GM19468 (cell line): ENCODE measurements around the gene TNP2.

ENCODE experiments used
- ATAC-seq: cut with Tn5 transposase; IDR thresholded peaks from one replicate; pipeline ENCODE4 v1.9.1; 2021; ENCODE audit warnings: mild to moderate bottlenecking, moderate library complexity, moderate number of reproducible peaks; ENCODE audit not compliant: unreplicated experiment; ENCODE audit errors: extremely low read depth

TNP2 gene

DNA sequence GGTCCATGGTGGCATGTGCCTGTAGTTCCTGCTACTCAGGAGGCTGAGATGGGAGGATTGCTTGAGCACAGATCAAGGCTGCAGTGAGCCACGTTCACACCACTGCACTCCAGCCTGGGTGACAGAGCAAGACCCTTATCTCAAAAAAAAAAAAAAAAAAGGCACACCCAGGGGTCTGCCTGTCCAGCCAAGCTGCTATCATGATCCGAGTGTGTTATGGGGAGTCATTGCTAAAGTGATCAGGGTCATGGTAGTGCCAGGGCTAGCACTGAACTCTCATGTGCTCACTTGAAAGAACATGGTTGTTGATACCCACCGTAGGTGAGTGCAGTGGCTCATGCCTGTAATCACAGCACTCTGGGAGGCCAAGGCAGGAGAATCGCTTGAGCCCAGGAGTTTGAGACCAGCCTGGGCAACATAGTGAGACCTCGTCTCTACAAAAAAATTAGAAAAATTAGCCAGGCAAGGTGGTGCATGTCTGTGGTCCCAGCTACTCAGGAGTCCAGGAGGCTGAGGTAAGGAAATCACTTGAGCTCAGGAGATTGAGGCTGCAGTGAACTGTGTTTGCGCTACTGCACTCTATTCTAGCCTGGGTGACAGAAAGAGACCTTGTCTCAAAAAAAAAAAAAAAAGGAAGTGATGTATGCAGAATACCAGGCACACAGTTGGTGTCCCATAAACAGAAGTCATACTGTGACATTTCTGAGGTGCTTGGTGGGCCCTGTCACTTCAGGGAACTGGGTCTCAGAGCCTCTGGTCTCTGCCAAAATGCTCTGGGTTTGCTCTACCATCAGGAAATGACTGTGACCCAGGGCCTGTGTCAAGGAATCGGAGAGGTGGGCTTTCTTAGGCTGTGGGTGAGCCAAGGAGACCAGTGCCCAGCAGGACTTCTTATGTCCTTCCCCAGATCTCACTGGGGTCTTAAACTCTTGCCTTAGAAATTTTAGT is 9.8 kb upstream of the TNP2 start:
- ATAC-seq = no peak

DNA sequence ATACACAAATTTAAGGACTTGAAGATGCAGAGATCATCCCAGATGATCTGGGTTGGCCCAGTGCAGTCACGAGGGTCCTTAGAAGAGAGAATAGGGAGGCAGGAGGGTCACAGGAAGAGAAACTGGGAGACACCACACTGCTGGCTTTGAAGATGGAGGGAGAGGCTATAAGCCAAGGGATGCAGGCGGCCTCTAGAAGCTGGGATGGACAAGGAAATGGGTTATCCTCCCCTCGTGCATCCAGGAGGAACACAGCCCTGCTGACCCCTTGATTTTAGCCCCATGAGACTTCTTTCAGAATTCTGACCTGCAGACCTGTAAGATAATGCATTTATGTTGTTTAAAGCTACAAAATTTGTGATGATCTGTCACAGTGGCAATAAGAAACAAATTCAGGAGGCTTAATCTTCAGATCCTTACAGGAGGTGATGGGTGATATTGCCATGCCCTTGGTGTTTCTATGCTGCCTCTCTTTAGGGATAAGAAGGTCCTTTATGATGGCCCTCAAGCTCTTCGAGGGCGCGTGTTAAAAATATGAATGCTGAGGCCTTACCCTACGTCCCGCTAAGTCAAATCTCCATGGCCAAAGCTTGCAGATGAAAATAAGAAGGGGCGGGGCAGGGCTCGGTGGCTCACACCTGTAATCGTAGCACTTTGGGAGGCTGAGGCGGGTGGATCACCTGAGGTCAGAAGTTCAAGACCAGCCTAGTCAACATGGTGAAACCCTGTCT is 8.6 kb upstream of the TNP2 start:
- ATAC-seq = no peak

DNA sequence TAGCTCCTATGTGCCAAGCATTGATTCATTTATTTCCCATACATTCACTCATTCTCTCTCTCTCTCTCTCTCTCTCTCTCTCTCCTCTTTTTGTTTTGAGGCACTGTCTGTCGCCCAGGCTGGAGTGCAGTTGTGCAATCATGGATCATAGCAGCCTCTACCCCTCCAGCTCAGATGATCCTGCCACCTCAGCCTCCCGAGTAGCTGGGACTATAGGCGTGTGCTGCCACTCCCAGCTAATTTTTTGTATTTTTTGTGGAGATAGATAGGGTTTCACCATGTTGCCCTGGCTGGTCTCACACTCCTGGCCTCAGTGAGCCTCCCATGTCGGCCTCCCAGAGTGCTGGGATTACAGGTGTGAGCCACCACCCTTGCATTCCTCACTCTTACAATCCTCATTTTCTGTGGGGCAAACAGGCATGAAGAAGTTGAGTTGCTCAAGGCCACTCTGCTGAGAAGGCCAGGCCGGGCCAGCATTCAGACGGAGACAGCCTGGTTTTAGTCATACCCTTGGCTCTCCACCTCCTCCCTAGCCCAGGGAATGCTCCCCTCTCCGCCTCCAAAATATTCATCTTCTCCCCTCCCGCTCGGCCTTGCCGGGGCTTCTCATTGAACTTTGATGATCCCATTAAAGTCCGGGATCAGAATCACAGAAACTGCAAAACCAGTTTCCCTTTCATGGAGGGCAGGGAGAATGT is 7.9 kb upstream of the TNP2 start:
- ATAC-seq = no peak

DNA sequence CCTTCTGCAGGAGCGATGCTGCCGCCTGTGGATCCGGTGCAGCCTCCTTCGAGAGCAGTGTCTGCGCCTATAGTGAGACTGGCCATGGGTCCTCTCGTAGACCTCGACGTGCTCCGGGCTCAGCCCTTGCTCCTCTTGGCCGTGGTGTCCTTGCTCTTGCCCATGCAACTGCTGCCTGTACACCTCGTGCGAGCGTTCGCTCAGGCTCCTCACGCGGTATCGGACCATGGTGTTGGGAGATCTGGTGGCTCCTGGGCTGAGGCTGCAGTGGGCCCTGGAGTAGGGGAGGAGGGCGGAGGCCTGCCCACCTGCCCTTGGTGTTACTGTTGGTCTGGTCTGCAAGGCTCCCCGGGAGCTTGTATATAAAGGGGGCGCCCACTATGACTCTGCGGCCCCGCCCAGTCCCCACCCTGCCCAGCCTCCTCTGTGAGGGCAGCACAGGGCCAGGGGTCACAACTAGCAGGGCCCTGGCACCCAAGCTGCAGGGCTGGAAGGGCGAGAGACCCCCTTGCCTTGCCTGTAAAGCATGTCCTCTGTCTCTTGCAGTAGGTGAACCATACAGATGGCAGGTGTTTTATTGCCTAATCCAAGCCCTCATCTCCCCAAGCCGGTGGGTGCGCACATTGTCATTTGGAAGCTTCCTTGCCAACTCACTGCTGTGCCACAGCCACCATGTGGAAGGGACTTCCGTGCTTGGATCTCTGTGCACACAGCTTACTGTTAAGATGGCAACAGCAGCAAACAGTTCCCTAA is 7.2 kb upstream of the TNP2 start, which contains the start of gene PRM2:
TSS of gene PRM2 (minus strand) at position 338 of the 753 bp plus-strand sequence. CDS start at position 228, 110 bp downstream.
- ATAC-seq = no peak

DNA sequence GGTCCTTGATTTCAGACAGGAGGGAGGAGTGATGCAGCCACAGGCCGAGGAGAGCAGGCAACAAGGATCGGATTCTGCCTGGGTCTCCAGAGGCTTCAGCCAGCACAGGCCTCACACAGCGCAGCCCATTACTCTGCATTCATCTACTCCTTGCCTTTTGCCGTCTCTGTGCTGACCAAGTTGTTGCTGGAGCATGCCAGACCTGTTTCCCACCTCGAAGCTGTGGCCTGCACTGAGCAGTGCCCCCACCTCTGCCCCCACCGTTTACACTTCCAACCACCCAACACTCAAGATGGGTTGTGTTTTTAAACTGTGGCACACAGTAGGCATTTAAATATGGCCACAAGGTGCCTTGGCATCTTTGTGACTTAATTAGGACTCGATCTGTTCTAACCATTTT is 5.8 kb upstream of the TNP2 start:
- ATAC-seq = no peak

DNA sequence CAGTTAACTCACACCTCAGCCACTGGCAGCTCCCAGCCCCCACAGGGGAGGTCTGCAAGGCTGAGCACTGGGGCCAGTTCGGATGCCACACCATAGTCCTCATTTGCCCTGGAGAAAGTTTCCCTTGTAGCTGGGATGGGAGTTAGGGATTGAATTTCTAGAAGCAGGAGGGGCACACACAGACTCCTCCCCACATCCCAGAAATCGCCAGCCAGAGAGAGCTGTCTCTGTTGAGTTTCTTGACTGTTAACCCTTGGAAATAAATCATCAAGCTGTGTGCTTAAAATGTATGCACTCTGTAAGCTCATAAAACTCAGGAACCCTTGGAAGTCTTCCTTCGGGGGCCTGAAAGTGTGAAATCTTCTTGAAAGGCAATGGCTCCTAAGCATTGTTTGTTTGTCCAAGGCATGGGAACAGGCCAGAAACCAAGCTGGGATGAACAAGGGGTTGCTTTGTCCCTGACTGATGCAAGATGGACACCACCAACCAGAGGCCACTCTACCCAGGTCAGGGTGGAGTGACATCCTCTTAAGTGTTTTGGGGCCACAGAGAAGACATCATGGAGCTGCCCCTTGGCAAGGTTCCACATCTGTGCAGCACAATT is 4.7 kb upstream of the TNP2 start:
- no peak for ATAC-seq

DNA sequence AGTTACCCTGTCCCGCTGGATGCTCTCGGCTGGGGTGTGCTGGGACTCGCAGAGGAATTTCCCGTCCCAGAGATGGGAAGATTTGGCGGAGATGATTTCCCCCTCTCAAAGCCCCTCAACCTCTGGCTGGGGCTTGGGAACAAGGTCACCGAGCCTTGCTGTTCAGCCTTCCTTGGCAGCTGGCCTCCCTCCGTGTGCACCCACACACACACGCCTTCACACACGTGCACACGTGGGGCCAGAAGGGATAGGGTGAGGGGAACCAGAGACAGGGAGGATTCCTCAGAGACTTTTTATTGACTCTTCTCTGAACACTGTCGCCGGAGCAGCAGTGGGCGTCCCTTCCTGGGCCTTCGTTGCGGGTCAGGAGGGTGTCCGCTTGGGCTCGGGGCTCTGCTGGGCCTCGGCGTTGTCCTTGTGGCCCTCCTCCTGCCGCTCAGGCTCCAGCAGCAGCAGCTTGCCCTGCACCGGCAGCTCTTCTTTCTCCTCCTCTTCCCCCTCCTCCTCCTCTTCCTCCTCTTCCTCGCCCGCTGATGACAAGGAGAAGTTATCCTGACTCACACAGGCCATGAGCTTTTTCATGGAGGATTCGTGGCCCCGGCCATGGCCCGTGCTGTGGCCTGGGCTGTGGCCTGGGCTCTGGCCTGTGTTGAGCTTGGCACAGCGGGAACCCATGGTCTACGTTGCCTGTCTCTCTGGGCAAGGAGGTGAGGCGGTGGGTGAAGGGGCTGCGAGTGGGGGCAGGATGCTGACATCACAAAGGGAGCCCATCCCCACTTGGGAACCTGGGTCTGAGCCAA is 4.0 kb upstream of the TNP2 start, which contains the start of gene PRM3:
TSS of gene PRM3 (minus strand) at position 709 of the 800 bp plus-strand sequence. CDS start at position 675, 34 bp downstream.
- no peak for ATAC-seq

DNA sequence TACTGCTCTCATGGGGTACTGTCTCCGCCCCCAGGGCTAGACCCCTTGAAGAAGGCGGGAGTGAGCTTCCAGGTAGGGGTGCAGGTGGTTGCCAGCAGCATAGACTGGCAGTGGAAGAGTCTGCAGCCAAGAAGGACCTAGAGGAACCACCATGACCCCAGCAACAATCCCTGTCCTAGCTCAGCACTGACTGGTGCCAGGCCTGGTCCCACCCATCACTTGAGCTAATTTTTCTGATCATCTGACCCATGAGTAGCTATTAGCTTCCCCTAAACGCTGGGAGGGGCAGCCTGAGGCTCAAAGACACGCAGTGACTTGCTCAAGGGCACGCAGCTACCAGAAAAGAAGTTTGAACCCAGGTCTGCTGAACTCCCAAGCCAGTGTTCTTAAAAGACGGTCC is 3.4 kb upstream of the TNP2 start:
- ATAC-seq = no peak

DNA sequence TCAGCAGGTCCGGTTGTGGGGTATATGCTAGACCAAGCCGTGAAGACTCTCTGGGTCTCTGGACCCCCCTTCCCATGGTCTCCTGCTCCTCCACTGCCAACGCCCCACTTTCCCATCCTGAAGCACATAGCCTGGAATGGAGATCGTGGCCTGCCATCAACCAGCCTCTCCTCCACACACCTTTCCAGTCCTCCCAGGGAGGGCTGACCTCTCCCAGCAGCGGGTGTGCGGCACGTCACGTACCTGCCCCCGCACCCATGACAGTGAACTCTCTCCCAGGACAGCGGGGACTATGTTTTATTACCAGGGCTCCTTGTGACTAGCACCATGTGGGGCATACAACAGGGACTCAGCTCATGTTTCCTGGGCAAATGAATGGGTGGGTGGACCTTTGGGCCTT is 2.5 kb upstream of the TNP2 start:
- ATAC-seq = no peak

DNA sequence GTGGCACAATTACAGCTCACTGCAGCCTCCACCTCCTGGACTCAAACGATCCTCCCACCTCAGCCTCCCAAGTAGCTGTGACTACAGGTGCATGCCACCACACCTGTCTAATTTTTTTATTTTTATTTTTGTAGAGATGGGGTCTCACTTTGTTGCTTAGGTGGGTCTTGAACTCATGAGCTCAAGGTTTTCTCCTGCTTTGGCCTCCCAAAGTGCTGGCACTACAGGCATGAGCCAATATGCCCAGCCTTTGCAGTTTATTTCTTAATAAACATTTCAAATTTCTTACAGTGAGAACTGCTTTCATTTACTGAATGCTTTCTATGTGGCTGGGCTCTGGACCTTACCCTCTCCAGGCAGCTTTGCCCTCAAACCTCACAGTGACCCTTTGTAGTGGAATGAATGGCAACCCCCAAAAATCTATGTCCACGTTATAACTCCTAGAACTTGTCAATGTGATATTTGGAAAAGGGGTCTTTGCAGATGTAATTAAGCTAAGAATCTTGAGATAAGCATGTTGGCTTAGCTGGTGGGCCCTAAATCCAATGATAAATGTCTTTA is 1.6 kb upstream of the TNP2 start:
- ATAC-seq = no peak

DNA sequence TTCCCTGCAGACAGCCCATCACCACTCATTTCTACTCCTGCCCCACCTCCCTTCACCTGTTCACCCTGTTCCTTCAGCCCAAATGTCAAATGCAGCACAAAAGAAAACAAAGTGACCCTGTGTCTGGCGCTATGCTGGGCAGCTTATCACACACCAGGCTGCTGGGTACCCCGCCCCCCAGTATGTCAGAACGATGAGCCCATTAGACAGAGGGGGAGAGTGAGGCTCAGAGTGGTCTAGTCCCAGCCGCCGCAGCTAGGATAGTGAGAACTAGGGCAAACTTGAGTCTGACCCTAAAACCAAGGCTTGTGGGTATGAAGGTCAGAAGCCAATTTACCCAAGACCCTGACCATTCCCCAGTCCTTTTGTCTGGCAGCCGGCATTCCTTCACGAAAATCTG is 4.0 kb downstream of the TNP2 start:
- no peak for ATAC-seq

DNA sequence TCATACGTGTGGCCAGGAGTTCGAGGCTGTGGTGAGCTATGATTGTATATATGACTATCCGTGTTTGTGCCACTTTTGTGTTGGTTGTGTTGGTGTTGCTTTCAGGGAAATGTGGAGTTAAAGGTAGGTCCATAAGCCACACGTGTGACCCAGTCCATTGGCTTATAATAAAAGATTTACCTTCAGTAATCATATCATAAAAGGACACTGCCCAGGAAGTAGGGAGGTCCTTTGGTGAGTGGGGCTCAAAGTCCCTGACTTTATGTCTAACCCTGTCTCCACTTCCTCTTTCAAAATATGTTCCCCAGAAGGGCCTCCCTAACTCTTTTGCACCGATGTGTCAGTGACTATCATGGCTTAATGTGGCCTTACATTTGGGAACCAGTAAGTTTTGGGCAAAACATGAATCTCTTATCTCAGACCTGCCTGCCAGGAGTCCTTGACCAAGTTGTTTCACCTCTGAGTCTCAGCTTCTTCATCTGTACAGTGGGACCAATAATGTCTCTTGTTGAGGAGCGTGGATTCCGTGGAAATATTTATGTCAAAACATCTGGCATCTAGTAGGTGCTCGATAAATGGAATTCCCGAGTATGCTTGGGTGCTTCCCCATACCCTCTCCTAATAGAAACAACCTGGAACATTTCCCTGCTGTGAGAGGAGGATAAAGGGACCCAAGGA is 4.8 kb downstream of the TNP2 start:
- no peak for ATAC-seq

DNA sequence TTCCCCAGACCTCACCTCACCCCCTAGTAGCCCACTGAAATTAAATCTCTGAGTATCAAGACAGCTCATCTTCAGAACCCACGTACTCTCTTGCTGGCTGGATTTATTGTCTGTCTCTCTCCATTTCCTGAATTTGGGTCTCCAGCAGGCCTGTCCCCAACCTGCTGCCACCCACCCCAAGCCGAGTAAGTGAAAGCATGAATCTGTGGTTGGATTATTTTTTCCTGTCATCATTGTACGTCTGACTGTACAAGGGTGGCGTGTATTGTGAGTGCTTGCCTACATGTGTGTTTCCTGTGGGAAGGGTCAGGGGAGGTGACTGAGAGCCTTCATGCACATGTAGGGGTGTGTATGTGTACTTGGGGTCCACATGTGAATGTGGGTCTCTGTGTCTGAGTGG is 5.4 kb downstream of the TNP2 start:
- no peak for ATAC-seq

DNA sequence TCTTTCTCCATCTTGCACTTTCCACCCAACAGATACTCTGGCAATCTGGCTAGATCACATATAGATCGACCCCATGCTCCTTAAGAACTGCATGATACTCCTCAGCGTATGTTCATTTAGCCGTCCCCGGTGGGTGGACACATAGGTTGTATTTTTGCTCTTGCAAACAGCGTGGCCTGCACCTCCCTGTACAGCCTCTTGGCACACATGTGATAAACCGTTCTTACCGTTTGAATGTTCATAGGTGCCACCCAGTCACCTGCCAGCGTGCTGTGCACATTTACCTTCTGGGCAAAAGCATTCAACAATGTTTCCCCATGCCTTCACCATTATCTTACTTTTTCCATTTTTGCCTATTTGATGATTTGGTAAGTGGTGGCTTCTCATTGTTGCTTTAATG is 6.2 kb downstream of the TNP2 start:
- no peak for ATAC-seq

DNA sequence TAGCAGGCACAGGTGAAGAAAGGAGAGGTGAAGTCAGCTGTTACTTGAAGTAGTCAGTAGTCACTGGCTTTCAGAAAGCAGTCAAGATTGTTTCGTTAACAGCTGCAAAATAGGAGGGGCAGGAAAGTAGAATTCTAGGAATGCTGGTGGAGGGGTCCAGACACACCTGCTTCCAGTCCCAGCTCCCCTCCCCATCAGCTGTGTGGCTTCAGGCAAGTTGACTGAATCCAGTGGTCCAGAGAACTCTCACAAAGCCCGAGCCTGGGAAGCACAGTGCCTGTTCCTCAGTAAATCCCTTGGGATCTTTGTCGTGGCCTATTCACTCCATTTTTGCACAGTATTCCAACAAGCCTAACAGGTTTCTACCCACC is 8.5 kb downstream of the TNP2 start:
- no peak for ATAC-seq

DNA sequence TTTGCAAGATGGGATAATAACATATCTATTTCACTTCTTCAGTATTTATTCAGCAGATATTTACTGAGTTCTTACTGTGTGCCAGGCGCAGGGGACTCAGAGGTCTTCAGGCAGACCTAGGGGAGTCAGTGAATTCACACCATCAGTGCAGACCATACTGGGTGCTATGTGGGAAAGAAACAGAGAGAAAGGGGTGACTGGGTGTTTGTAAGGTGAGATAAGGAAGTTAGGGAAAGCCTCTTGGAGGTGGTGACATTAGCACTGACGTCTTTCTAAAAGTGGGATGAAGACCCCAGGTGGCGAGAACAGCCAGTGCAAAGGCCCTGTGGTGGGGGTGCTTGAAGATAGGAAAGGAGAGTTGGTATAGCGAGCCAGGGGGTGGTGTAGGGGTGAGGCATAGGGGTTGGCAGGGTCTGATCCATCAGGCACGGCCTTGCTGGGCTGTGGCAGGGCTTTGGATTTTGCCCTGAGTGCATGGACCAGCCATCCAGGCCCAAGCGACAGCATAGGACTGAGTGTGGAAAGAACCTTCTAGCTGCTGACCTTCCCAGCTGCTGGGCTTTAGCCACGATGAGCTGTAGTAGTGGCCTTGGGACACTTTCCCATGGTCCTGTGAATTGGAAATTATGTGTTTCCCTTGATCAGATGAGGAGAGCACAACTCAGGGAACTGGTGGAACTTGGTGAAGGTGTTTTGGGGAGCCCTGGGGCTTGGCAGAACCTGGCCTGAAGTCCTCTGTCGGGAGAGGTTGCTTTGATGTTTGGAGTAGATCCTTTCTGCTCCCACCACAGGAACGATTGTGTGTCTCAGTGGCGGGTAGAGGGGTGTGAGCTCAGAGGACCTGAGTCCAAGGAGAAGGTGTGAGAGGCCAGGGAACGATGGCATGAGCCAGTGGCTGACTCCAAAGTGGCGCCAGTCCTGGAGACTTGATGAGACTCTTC is 9.2 kb downstream of the TNP2 start:
- no peak for ATAC-seq
